GM18507 (cell line): ENCODE data around the gene PCSK1.

ENCODE experiments used
- DNase-seq: peaks from one replicate; pipeline ENCODE4 v3.0.0; 2011; ENCODE audit warnings: low read depth; ENCODE audit not compliant: insufficient read length; ENCODE audit errors: extremely low spot score
- FAIRE-seq: peaks from 2 replicates; lab custom pipeline; 2011; peaks lifted over from hg19 to GRCh38; lab: Jason Lieb, UNC

PCSK1 gene

DNA sequence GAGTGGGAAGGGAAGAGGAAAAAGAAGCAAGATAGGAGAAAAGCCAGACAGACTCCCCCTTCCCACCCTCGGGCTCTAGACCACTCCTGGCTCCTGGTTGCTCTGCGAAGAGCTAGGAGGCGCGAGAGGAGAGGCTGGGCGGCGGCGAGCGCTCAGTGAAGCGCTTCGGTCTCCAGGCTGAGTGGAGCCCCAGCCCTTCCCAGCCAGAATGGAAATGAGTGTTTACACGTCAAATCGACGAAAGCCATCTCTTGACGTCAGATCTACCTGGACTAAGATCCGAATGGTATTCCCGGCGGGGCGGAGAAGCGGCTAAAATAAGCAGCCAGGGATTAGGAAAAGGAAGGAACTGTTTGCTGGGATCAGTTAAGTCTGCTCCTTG is at the start of gene PCSK1:
PCSK1 (minus strand) TSS at position 183 of the 382 bp plus-strand sequence. CDS start 206 bp downstream, outside the sequence.
- FAIRE-seq (no peak), DNase-seq (no peak)

DNA sequence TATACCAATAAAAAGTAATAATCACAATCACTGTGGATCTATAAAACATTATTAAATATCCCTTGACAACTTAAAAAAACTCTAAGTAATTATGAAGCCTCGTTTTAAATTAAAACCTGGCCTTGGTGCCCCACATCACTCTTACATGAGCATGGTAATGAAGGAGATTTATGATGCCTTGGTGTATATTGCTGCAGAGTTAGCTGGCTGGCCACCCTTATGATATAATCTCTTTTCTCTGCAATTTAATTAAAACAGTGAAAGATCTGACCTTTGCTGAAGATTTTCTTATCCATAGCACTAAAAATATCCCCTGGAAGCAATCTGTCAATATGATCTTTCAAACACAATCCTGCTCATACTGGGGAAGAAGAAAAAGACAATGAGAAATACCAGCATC is 48.8 kb upstream of the PCSK1 start:
- DNase-seq (no peak), FAIRE-seq (no peak)

DNA sequence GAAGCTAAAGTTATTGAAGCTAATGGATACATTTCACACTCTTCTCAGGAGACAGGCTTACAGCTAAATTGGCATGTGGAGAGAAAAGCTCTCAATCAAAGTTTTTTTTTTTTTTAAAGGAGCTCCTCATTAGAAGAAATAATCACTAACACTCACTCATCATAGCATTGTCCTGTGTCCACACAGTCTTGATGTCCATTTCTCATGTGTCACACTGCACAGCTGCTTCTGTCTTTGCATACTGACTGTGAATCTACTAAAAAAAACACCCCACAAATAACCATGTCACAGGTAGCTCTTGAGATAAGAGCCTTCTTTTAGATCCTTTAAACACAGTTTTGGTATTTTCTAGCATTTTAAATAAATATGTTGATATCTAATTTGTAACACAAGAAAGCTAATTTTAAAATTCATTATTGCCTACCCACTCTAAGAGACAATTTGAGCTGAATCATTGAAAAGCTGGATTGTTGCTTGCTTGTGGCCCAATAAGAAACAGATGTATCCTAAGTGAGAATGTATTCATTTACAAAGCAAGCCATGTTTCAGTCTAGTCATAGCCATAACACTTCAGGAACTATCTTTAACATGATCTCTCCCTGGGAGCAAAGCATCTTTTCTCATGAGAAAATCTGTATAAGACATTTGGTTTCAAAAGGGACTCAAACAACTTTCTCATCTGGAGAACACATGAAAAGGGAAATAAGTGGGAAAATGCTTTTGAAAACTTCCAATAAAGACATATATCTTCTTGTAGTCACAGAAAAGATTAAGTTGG is 48.1 kb upstream of the PCSK1 start:
- DNase-seq (no peak), FAIRE-seq (no peak)

DNA sequence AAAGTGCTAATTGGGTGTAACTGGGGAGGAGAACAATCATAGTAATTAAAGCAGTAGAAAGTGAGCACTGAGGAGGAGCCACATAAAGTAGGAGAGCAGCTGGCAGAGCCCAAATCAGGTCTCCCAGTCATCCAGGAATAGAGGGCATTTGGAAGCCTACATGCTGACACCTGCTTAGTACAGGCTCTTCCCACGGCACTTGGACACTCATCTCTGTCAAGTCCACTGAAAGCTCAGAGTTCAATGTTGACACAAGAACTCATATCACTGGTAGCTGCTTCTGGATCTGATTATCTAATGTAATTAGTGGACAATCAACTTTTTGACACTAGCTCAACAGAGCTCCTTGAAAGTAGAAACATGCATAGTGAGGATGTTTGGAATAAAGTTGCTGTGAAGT is 45.9 kb upstream of the PCSK1 start:
- no peak for DNase-seq
- FAIRE-seq, result no peak

DNA sequence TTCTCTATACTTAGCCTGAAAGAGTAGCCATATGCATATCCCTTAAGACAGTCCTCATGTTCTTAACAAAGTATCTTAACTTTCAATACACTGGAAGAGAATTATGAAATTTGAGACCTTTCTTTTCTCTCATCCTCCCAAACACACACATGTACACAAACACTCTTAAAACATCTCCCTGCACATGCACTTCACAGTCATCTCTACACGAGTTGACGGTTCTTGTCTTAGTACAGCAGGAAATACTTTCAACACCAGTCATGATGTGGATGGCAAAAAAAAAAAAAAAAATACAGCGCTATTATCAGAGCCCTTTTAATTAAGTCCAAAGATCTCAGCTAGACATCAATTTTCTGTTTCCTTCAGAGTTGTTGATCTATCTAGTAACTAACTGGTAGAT is 43.6 kb upstream of the PCSK1 start:
- FAIRE-seq (no peak), DNase-seq (no peak)

DNA sequence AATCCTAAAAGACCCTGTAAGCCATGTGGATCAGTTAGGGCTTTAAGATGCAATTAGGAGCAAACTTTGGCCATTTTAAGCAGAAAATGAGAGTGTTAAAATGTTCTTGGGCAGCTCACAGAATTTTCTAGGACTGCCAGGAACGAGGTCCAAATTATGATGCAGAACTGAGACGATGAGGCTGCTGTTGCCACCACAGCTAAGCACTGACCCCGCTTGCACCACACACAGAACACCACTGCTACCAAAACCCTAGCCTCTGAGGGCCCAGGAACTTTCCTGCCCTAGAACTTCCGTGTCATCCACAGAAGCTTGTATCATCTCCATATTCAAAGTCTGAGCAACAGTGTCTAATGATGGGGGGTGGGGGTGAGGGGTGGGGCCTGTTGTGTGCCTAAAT is 41.0 kb upstream of the PCSK1 start:
- DNase-seq (no peak), FAIRE-seq (no peak)

DNA sequence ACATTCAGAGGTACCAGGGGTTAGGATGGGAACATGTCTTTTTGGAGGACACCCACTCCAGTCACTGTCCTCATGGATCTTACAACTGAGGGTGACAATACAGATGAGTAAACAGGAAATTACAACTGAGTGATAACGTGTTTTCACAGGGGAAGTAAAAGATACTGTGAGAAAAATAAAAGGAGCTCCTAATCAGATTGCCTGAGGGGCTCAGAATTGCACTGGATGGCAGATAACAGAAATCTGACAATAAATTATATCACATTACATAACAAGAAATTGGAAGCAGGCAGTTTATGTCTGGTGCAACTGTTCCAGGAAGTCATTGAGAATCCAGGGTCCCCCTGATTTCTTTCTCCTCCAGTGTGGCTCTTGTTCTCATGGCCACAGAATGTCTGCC is 40.1 kb upstream of the PCSK1 start:
- DNase-seq (no peak), FAIRE-seq (no peak)

DNA sequence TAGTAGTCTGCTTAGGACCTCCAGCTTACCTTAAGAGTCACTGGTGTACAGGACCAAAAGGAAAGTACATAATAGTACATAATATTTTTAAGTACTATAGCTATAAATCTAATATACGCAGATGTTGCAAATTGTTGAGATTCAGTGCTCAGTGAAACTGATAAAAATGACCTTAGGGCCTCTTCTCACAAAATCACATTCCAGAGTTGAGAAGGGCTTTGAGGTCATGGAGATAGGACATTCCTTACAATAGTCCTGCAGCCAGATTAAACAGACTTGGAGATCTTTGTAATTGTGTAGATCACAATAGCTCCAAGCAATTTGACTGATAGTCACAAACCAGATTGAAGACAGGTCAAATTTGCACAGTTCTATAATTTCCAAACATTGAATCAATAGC is 37.7 kb upstream of the PCSK1 start:
- DNase-seq (no peak), FAIRE-seq (no peak)

DNA sequence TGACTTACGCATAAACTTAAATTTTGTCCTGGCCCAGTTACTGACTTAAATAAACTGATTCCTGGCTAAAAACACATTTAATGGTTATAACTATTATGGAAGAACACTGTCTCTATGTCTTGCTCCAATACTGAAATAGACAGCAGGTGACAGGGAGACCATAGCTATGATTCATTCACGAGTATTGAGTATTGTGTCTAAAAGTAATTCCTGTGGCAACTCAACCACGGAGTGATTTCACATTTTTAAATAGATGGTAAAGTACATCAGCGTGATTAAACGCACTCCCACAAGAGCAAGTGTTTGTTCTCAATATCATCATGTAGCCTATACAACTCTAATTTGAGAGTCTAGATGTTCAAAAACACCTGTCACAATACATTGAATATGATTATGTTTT is 35.9 kb upstream of the PCSK1 start:
- DNase-seq (no peak), FAIRE-seq (no peak)

DNA sequence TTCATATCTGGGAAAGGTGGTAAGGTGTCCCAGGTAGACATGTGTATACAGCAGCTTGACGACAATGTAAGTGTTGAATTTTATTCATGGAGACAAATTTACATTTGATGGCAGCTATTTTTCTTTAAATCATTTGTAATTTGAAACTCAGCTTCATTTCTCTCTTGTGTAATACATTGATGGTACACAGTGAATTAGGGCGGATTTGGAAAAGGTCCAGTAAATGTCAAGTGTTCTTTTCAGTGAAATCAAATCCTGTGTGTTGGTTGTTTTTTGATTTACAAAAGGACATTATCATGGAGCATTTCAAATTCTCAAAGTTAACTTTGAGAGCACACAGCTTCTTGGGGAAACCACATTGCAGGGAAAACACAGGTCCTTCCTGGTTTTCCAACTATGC is 30.0 kb upstream of the PCSK1 start:
- DNase-seq (no peak), FAIRE-seq (no peak)

DNA sequence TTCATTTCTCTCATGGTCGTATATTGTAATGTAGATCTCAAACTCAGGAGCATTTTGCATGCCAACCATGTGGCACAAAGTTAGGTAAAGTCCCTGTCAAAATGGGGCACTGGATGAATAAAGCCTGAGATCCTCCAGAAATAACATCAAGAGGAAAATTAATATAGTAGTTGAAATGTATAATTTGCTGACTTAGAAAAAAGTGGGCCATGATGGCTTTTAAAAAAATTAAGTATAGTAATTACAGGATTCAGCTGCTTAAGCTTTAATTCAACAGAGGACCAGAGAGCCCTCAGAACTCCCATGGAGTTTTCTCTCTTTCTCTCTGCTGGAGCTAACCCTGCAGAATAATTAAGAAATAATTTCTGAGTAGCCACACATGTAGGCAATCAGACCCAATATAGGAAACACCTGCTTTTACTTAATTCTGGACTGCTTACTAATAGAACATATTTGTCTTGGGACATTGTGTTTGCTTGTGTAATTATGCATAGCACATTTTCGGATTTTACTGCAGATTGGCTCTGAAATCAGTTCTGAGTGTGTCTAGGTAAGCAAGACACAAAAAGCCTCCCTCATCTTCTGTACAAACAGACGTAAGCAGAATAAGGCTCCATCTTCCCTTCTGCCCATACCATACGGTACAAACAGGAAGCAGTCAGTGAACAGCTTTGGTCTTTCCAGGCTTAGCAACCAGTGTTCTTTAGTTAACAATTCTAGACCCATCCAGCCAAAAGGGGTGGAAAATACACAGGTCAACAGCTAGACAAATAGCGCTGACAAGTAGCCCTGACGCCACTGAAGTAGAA is 26.5 kb upstream of the PCSK1 start:
- DNase-seq (no peak), FAIRE-seq (no peak)

DNA sequence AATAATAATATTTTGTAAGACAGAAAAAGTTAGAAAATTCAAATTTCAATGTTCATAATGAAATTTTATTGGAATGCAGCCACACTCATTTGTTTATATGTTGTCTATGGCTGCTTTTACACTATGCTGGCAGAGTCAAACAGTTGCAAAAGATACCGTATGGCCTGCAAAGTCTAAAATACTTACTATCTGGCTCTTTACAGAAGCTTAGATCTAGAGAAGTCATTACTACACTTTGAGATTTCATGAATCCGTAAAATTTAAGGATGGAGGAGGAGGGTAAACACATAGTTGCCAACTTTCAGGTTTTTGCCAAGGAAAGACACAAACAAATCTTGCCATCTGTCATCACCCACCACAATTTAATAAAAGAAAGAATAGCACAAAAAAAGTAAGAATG is 25.1 kb upstream of the PCSK1 start:
- DNase-seq, result no peak
- no peak for FAIRE-seq

DNA sequence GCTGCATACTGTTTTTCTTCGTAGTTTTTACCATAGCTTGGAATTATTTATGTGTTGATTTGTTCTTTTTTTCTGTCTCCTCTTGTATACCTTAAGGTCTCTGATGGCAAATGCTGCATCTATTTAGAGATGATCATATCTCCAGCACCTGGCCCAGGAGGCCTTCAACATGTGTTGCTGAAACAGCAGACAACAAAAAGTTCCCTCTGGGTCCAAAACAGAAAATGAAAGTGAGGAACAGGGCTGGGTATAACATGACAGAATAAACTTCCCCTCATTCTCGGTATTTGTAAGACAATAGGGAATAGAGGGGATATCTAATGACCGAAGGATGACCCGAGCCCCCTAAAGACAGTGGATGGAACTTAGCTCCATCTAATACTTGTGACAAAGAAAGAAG is 22.7 kb upstream of the PCSK1 start:
- DNase-seq, result no peak

DNA sequence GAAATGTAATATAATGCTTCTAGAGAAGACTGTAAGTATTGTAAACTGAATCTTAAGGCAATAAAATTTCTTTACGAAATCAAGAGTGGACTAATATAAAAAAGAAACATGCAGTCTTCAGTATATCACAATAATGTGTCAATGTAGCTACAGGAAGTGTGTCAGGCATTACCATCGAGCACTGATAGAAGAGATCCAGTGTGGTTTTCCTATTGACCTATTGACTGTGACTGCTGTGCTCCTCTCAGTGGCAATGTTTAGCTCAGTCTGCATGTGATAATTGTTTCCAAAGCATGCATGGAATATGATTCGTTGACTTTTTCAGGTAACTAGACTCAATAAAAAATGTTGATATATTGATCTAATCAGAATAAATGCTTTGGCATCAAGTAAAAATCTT is 20.3 kb upstream of the PCSK1 start:
- no peak for DNase-seq
- FAIRE-seq, result no peak

More for the DNA sequence above, 22.7 kb upstream of the PCSK1 start:
- FAIRE-seq, result no peak

DNA sequence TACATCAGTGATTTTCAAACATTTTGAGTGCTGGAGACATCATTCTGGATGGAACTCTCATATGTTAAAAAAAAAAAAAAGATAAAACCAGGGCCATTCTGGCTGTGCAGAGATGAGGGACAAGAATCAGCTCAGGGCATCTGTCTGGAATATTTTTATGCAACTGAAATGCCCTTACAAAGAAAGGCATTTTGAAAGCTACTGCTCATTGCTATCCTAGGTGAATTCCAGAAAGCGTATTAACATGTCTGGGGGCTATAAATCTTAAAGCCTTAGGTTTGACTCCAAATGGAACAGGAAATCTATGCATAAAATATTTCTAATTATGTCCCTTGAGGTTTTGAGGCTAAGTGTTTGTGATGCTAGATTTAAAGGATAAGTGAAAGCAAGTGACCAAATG is 14.9 kb upstream of the PCSK1 start:
- DNase-seq (no peak), FAIRE-seq (no peak)

DNA sequence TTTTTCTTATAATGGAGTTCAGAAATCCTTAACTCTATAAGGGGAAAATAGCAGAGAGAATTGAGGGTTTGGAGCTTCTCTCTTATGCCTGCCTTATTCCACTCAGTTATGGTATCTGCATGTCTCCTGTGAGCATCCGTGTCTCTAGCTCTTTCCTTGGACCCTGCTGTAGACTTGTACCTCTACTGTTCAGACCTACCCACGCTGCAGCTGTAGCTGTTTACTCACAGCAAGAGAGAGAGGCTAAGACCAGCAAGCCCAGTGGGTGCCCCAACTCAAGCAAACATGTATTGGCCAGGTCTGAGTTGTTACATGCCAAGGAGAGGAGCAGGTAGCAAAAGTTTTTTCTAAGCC is 7.1 kb upstream of the PCSK1 start:
- FAIRE-seq (no peak), DNase-seq (no peak)

DNA sequence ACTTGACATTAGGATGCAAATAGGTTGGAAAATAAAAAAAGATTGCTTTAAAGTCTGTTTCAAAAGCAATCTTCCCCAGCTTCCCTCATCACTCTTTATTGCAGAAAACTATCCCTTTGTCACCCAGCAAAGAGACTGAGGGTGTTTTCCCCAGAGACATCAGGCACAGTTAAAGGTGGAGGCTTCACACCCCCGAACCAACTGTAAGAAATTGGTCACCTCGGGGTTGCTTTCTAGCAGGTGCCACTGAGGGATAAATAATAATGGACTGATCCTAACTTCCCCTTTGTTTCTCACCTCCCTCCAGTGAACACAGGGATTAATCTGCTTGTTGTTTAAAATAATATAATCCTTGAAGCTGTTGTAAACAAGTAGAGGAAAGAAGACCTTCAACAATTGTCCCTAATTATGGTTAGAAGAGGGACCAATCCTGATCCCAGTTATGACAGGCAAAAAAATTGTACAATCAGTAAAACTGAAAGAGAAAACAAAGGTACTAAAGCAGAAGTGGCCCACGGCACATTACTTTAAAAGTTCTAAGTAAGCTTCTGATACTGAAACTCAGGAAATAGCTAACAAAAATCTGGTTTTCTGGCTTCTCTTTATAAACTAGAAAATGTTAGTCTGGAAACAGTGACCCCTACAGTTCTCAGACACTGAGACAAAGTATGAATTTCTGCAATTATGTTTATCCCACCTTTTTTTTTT is 6.6 kb upstream of the PCSK1 start:
- FAIRE-seq (peak; percentile 94), DNase-seq (no peak)

DNA sequence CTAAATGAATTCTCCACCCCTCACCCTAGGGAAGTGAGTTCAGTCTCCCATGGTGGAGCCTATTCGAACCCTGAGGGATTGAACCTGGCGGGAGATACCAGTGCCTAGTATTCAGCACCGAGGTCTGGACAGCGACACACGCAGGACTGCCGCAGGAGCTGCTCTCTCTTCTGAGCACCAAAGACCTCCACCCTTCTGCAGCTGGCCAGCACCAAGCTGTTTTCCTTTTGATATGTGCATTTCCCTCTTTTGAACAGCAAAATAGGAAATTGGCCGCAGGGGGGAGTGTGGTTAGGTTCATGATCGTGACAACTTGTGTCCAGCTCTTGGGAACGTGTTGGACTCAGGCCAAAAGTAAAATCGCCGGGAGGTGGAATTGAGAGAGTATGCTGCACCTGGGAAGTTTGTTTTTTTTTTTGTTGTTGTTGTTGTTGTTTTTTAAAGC is 1.2 kb upstream of the PCSK1 start:
- FAIRE-seq, result peak; percentile 29
- DNase-seq, result no peak

DNA sequence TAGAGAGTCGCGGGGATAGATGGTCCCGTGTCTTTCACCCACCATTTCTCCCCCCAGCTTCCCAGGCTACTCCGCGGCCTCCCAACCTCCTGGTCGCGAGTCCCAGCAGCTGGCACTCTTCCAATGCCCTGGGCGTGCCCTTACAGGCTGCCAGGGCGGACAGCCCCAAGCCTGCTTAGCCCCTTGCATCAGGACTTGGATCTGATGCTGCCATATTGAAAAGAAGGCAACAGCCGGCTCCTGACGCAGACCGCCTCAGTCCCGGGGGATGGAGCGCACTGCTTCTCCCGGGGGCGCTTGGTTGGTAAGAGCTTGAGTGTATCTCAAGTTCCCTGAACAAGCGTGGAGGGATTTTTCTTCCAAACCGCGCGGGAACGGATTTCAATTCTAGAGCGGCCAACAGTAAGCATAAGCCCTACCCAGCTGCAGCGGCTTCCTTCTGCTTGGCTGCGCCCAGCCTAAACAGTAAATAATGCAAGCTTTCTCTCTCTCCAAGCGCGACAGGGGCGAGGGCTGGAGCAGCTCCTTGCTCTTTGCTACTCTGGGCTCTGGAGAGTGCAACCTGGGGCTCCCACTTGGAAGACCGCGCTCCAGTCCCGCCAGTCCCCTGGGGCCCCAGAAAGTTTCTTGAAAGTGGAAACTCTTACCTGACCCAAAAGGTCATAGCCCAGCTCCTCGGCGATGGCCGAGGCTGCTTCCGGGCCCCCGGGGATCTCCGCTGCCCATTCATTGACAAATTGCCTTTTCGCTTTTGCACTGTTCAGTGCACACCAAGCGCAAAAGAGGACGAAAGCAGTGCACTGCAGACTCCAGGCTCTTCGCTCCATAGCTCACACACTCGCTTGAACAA is 607 bp downstream of the PCSK1 start:
- FAIRE-seq, result peak; percentile 77
- no peak for DNase-seq
